ENCODE measurements around the gene KCNAB2. TPM values are rescaled to one million over a fixed set of nuclear protein-coding genes. Genes with fewer than 3 reads are reported as not detected.

The KCNAB2 gene
- polyA plus RNA-seq, 1 of the 3 experiments (the other 2 are of a cell fraction) = 7.6 TPM

- Histone ChIP-seq H3K27ac (ENCODE audit: low read depth in 2 of 2, low read length in 1 of 2) (no peak overlapping the region), H4K20me1 (ENCODE audit: insufficient read depth) (no peaks in the 10 kb centered on the region), H3K9me2 (no peaks in the 10 kb centered on the region), H3F3A (replicated peaks; ENCODE audit: insufficient read depth) (no peaks in the 10 kb centered on the region), H3K27me3 (ENCODE audit: insufficient read depth) (no peaks in the 10 kb centered on the region), H3K4me3 (ENCODE audit: low read depth in 2 of 2, low read length in 1 of 2) (no peak overlapping the region), H3K9me3 (0 out of 2 replicates have a peak, but pooled peaks cover 5% of the 10 kb centered on the region), H3K9ac (no peak overlapping the region), H3K4me2 (no peak overlapping the region), H2AFZ (ENCODE audit: low read depth) (no peak overlapping the region), H3K79me2 (ENCODE audit: insufficient read depth) (no peaks in the 10 kb centered on the region), H3K36me3 (replicated peaks in 1 of 2; ENCODE audit: control insufficient read depth in 1 of 2, insufficient read depth in 2 of 2, low read length in 1 of 2) (no peaks in the 10 kb centered on the region), H3K4me1 (ENCODE audit: control insufficient read depth in 1 of 2, insufficient read depth in 2 of 2, low read depth in 1 of 2, low read length in 1 of 2) (no peaks in the 10 kb centered on the region)
- 92% methylated on average over 17 of the region's 34 CpGs for WGBS (ENCODE audit: low lambda C conversion rate)
- DNase-seq = no peak
- CTCF ChIA-PET = interaction anchor here (1.1 kb wide), 1 partner anchor 76 kb away, joined by 3 read pairs; no protein-coding TSS in a partner anchor
- no peak for TF ChIP-seq IRF3 (IDR thresholded peaks at IDR 0.05; ENCODE audit: low read depth, low read length)
- TF ChIP-seq SIN3A (IDR thresholded peaks at IDR 0.05; ENCODE audit: borderline replicate concordance, low read depth, low read length) = no peak
- no peak for TF ChIP-seq POLR2AphosphoS5 (IDR thresholded peaks at IDR 0.05; ENCODE audit: low read depth, low read length)
- TF ChIP-seq EP300 (IDR thresholded peaks at IDR 0.05; ENCODE audit: borderline replicate concordance in 1 of 2, low read depth in 1 of 2, low read length in 1 of 2) = no peak
- TF ChIP-seq SMC3 (IDR thresholded peaks at IDR 0.05; ENCODE audit: low read depth, low read length) = no peak
- TF ChIP-seq USF1 (IDR thresholded peaks at IDR 0.05; ENCODE audit: borderline replicate concordance, low read depth) = no peak
- TF ChIP-seq YY1 (IDR thresholded peaks at IDR 0.05; ENCODE audit: low read depth) = no peak
- no peak for TF ChIP-seq GATA2 (CRISPR knock-in tag; IDR thresholded peaks at IDR 0.05)
- no peak for TF ChIP-seq MEF2A (IDR thresholded peaks at IDR 0.05; ENCODE audit: borderline replicate concordance, low read depth)
- no peak for TF ChIP-seq RCOR1 (IDR thresholded peaks at IDR 0.05; ENCODE audit: low read length)
- no peak for TF ChIP-seq ZBTB33 (IDR thresholded peaks at IDR 0.05; ENCODE audit: borderline replicate concordance, low read depth)
- no peak for TF ChIP-seq NFIC (IDR thresholded peaks at IDR 0.05; ENCODE audit: borderline replicate concordance)
- TF ChIP-seq CHD2 (IDR thresholded peaks at IDR 0.05; ENCODE audit: low read length, partially characterized antibody) = no peak
- TF ChIP-seq FOXJ3 (CRISPR knock-in tag; IDR thresholded peaks at IDR 0.05) = no peak
- TF ChIP-seq GABPA (IDR thresholded peaks at IDR 0.05; ENCODE audit: low read depth) = no peak
- TF ChIP-seq ELF1 (IDR thresholded peaks at IDR 0.05) = no peak
- POLR2A ChIA-PET = no interaction called here
These were observed 82.8 kb downstream of the KCNAB2 start for GRCh38 chr1:6128276-6129081.
